GM19239 (cell line): Measurements from ENCODE around the gene NELL2.
"Not testable (repeated sequence)": the region's sequence is repeated elsewhere in the genome, so short reads cannot be mapped to it uniquely, and the experiment has no call there.

ENCODE experiments used
- DNase-seq: peaks from one replicate; pipeline ENCODE4 v3.0.0; 2011; ENCODE audit warnings: low spot score; ENCODE audit not compliant: insufficient read length
- FAIRE-seq: peaks from 2 replicates; lab custom pipeline; 2011; peaks lifted over from hg19 to GRCh38; lab: Jason Lieb, UNC

NELL2 gene

DNA sequence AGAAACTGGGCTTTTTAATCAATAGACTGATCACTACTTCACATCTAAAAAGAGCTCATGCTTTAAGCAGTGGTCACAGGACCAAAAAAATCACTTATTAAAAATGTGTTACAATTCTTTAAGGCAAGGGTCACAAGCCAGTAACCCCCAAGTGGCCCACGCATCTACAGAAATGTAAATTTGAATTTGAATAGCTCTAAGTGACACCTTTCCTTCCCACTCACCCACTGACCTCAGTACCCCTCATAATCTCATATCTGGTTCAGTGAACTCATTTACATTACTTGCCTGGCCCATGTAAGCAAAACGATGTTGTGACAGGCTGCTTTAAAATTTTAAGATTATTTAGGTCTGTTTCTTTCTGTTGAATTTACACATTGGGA is 27.4 kb downstream of the NELL2 start:
- DNase-seq (no peak), FAIRE-seq (no peak)

DNA sequence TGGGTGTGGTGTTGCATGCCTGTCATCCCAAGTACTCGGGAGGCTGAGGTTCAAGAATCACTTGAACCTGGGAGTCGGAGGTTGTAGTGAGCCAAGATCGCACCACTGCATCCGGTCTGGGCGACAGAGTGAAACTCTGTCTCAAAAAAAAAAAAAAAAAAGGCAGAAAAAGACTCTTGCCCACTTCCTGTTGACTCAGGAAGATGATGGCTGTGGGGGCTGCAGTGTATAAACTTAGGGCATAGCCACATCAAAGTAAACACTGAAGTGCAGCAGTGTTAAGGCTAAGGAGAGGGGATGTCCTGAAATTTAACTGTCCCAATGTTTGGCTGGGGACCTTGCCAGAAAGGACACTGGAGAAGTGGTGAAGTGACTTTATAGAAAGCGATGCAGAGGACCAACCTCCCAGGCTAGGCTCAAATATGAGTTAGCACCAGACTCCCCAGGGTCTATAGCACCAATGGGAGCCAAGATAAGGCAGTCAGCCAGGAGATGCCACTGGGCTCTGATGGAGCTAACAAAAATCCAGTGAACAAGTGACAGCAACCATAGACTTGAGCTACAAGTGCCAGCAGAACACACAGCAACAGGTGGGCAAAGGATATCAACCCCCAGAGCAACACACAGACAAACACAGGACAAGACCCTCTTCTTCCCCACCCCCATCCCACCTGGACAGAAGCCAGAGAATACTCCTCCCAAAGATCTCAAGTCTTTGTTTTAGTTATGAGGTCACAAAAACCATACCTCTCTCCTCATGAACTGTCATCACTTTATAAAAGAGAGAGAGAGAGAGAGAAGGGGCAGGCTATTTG is 28.0 kb downstream of the NELL2 start:
- DNase-seq, result no peak
- FAIRE-seq, result peak; percentile 64

DNA sequence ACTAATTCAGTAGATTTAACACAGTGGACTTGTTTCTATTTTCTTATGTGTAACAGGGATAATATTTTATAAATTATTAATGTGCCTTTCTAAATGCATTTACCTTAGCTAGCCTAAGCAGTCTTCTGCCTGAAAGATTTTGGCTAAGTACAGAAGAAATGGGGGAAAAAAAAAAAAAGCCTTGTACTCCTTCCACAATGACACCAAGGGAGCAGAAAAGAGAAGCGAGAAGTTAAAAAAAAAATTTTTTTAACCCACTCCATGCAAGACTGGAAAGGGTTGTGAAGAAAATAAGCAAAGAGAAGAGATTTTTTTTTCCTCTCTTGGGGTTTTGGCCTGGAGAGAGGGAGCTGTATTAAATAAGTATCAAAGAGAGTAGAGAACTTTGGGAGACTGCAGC is 28.7 kb downstream of the NELL2 start:
- FAIRE-seq, result no peak
- no peak for DNase-seq

DNA sequence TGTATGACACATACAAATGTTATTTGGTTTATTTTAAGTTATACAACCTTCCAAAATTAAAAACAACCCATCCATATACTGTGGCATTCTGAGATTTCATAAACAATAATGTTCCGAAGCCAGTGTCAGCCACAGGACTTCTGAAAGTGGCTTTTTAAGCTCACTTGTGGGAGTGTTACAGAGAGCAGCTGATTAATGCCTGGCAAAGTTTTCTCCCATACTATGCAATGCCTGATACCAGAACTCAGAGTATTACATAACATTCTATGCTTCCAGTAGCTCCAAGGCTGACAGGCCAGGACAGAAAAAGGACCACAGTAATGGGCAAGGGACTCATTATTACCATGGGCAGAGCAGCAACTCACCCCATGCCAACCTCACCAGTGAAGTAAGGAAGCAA is 29.3 kb downstream of the NELL2 start:
- no peak for DNase-seq
- no peak for FAIRE-seq

DNA sequence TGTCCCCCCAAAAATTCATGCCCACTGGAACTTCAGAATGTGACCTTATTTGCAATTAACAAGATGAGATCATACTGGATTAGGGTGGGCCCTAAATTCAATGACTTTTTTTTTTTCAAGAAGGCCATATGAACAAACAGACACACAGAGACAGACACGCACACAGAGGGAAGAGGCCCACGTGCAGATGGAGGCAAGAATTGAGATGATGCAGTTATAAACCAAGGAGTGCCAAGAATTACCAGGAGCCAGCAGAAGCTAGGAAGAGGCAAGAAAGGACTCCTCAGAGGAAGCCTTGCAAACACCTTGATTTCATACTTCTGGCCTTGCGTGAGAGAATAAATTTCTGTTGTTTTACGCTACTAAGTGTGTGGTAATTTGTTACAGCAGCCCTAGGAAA is 33.4 kb downstream of the NELL2 start:
- DNase-seq (no peak), FAIRE-seq (no peak)

DNA sequence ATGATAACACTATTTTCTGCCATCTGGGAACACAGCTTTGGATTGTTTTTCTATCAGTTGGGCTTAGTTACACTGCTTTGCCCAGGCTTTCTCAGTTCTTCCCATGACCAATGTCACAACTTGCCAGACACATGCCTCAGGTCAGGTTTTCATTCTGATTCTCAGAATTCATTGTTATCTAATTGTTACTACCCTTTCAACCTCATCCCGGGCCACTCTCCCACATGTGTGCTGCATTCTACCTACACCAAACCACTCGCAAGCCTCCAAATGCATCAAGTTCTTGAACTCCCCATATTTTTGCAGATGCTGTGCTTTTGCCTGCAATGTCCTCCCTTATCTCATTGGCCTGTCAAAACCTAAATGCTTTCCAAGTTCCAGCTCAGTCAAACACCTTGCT is 36.3 kb downstream of the NELL2 start:
- DNase-seq, result no peak
- no peak for FAIRE-seq

DNA sequence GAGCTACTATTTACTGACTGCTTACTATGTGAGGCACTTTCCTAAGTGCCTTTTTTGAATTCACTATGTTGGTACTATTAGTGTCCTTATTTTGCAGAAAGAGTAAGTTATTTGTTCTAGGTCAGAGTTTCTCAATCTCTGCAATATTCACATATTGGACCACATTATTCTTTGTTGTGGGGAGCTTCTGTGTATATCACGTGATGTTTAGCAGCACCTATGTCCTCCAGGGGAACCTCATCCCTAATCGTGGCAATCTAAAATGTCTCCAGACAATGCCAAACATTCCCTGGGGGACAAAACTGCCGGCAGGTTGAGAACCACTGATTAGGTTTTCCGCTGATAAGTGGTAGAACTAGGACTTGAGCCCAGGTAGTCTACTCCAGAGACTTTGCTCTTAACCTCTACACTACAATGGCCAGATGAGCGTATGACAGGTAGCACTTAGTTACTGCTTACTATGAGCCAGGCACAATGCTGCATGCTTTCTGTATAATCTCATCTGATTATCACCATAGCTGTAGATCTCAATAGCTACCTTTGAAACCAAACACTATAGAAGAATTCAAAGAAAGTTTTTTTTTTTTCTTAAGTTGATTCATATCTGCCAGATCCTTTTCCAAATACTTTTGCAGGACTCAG is 38.9 kb downstream of the NELL2 start:
- DNase-seq, result no peak
- no peak for FAIRE-seq

DNA sequence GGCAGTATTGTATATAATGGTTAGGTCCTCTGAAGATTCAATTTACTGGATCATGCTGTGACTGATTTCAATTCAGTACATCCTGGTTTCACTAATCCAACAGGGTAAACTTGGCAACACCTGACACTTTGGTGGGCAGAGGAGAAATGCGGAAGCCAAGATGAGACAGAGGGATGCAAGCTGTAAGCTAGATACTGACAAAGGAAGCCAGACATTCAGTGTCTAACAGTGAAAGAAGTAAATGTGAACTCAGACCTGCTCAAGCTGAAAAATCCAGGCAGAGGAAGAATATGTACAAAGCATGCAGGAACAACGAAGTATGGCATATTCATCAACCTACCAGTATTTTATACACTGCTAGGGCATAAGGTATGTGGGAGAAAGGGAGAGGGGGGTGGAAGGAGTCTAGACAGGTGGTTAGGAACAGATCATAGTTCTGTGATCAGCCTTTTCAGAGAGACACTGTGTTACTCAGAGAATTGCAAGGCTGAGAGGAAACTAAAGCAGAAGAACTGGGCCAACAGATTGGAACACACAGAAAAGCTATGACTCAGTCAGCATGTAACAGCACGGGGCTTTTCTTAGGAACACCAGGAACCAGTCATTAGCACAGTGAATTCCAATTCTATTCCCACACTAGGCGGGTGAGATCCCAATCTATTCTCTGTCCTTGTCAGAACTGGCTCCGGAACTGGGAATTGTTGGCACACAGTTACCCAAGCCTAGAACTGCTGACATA is 40.3 kb downstream of the NELL2 start:
- no peak for FAIRE-seq
- no peak for DNase-seq

DNA sequence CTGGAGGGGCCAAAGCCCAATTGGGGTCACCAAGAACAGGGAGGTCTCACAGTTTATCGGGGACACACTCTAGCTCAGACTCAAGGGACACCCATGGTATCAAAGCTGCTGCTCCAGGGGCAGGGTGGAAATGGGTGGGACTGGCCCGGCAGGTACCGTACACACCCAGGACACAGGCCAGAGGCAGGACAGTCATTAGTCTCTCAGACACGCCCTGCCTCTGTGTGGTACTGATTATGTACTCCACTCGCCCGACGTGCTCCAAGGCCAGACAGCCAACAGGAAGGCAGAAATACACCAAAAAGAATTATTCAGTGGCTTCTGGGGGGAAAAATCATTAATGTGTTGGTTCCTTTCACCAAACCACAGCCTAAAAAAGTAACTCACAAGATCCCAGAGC is 41.1 kb downstream of the NELL2 start:
- FAIRE-seq, DNase-seq: not testable (repeated sequence)

DNA sequence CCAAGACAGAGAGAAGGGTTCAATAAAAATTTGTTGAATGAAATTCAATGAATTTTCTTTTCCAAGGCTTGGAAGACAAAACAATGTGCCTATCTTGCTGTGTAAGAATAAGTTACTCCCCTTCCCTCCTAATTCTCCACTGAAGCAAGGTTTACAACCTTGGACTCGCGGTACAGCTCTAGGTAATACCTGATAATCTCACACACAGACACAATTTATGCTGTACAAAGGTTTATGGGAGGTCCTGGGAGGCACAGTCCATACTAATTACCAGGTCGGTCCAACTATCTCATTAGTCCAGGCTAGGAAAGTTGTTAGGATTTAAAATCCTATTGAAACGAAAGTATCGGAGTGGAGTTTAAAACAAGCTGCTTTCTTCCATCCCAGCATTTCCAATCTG is 42.6 kb downstream of the NELL2 start:
- FAIRE-seq, result no peak
- DNase-seq, result no peak

DNA sequence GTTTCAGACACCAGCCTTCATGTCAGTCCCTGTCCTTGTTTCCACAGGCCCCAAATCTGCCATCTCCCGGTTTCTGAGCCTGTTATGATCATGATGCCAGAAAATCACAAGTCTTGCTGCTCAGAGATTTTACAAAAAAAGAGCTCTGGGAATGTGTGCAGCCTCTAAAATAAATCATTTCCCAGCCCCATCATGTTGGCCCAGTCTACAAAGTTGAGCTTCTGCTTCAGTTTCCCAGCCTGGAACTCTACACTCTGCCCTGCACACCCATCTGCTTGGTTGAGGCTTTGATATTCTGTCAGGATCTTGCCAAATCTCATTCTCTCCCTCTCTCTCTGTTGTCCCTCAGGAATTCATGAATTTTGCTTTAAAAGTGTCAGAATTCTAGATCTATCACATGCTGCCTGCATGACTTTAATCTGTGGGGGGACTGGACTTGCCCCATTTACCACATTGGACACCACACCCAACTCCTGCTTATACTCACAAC is 45.5 kb downstream of the NELL2 start:
- DNase-seq, result no peak
- no peak for FAIRE-seq

DNA sequence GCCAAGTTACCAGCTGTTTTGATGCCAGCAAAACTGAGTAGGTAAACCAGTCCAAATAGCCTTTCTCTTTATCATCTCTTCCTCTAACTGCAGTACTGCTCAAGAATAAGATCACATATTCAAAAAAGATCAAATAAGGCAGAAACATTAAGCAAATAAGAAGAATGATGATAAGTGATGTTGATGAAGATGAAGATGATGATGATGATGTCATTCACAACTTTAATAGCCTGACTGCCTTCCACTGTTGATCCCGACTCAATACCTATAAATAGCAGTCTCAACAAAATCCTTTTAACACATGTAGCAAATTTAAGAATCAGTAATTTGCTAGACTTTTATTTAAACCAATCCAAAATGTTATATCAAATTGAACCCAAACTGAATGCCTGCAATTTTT is 47.1 kb downstream of the NELL2 start:
- FAIRE-seq, result no peak

DNA sequence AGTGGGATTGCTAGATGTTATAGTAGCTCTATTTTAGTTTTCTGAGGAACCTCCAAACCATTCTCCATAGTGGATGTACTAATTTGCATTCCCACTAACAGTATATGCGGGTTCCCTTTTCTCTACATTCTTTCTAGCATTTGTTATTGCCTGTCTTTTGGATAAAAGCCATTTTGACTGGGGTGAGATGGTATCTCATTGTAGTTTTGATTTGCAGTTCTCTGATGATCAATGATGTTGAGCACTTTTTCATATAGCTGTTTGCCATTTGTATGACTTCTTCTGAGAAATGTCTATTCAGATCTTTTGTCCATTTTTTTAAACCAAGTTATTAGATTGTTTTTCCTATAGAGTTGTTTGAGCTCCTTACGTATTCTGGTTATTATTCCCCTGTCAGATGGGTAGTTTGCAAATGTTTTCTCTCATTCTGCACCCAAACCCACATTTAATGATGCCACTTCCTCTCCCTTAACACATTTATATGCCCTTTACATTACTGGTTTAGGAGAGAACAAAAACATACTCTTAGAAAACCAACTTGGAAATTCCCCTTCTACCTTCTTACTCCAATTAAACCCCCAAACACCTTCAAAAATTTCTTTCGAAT is 48.2 kb downstream of the NELL2 start:
- FAIRE-seq (no peak), DNase-seq (no peak)

More for the DNA sequence above, 47.1 kb downstream of the NELL2 start:
- no peak for DNase-seq

DNA sequence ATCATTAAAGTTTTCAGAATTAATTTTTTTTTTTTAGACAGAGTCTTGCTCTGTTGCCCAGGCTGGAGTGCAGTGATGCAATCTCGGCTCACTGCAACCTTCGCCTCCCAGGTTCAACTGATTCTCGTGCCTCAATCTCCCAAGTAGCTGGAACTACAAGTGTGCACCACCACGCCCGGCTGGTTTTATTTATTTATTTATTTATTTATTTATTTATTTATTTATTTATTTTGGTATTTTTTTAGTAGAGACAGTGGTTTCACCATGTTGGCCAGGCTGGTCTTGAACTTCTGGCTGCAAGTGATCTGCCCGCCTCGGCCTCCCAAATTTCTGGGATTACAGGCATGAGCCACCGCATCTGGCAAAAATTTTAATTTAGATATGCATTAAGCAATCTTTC is 54.4 kb downstream of the NELL2 start:
- DNase-seq, FAIRE-seq: not testable (repeated sequence)

DNA sequence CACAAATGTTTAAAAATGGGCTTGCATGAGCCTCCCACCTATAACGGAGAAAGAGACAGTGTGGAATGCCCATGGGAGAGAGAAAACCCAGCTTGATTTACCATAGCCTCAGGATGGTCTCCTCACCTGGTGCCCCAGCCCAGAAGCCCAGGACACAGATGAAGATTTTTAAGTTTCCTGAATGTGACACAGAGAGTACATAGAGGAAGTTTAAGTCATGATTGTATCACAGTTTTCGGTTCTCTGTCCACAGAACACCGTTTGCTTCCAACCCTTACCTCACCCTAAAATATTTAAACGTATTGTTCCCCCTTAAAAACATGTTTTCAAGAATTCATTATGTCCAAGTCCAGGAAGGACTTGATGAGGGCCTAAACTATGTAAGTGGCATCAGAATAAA is 56.2 kb downstream of the NELL2 start:
- DNase-seq (no peak), FAIRE-seq (no peak)

DNA sequence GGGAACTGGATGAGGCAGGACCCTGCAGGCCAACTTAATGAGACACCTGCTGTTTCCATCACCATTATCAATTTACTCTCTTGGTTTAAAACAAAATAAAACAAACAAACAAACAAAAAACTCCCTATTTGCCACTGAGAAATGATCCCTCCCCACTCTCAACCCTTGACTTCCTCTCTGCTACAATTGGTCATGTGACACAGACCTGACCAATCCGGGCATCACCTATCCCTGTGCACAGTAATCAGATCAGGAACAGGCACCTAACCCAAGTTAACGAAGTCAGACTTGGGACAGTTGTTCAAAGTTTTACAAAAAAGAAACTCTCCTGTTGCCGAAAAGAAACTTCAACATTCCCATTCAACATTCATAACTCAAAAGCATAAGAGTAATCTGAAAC is 58.4 kb downstream of the NELL2 start:
- DNase-seq (no peak), FAIRE-seq (no peak)

DNA sequence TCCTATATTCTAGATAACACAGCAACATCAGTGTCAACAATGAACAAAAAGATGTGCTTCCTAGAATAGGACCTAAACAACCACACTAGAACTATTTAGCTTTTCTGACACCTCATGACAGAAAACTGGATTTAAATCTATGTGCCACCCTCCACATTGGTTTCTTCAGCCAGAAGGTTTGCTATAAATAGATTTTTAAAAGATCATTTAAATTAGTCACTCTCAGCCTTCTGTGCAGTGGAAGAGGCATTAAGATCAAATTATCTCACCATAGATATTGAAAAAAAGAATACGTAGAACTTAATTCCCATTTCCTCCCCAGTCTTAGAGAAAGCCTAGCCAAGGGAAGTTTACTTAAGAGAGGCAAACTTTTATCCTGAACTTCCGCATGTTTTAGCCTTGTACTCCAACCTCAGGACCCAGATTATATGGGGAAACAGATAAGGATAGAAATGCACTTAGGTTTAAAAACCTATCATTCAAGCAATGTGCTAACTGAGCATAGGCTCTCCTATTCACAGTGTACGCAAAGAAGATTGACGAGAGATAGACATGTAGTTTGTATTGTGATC is 59.6 kb downstream of the NELL2 start:
- FAIRE-seq, result no peak
- DNase-seq, result no peak

DNA sequence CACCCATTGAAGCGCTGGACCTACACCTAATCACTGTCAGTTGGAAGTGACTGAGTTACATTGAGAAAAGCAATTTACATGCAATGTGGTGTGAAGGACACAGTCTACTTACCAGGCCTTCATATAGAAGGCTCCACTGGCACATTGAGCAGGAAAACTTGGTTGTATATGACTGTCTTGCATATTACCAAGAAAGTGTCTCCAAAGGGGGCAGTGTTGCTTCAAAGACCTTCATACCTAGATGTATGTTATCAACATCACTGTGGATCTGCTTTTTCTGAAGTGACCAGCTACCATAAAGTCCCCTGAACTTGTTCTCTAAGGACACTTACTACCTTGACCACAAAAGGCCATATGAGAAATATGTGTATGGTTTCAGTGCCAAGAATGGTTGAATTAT is 64.1 kb downstream of the NELL2 start:
- DNase-seq, result no peak
- no peak for FAIRE-seq

DNA sequence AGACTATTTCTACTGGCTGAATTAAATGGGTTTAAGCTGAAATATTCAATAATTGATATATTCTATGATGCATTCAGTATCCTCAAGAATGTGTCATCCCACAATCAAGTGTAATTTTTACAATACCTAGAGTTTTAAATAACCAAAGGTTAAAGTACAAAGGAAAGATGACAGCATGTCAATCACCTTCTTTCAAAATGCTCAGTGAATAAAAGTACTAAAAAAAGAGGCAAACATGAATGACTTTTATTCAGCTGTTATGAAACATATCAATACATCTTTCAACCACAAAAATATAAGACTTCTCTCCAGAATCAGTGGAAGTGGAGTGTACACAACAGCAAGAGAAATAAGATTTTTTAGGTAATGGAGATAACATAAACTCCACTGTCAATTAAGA is 72.0 kb downstream of the NELL2 start:
- DNase-seq (no peak), FAIRE-seq (no peak)

DNA sequence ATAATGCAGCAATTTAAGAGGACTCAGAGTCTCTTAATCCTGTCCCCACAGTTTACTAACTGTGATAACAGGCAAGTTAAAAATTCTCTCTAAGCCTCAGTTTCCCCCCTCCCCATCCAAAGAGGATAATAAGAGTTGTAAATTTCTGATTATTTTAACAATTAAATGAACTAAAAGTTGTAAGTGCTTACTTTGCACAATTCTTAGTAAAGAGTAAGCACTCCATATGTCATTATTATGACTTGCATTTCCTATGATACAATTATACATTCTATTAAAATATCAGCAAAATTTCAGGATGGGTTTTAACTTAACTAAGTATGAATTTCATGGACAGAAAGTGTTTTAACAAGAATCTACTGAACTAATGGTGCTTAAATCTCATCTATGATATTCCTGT is 80.1 kb downstream of the NELL2 start:
- FAIRE-seq (no peak), DNase-seq (no peak)
